ENCODE results near the gene TYMS. TPM values are rescaled to one million over a fixed set of nuclear protein-coding genes. Genes with fewer than 3 reads are reported as not detected.
A peak's percentile ranks its signal among the peaks of the same experiment; 100 is the strongest.

The TYMS gene
- total RNA-seq, 1 experiment from 2014 or later = 202 TPM

DNA sequence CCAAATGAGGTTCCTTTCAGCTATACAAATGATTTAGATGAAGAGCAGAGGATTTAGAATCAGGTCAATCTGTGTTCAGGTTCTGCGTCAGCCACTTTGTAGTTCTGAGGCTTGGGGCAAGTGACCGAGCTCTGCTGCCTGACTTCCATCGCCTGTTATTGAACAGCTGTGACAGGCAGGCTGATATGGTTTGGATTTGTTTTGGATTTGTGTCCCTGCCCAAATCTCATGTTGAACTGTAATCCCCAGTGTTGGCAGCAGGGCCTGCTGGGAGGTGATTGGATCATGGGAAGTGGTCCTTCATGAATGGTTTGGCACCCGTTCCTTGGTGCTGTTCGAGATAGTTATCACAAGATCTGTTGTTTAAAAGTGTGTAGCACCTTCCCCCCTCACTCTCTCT, 18.6 kb downstream of the TYMS start:
- DNase-seq (ENCODE audit: low read depth, low spot score) (no peak), ATAC-seq (no peak)
- Histone ChIP-seq H3K4me3 (ENCODE audit: low read depth in 2 of 2, low read length in 2 of 2) (no peak overlapping the region), H3K9me3 (ENCODE audit: control insufficient read depth, insufficient read depth, low read depth, low read length) (no peaks in the 10 kb centered on the region), H3K27me3 (ENCODE audit: control insufficient read depth, insufficient read depth, low read length) (no peaks in the 10 kb centered on the region), H3K4me1 (ENCODE audit: control insufficient read depth, insufficient read depth, low read length) (no peaks in the 10 kb centered on the region), H3K27ac (ENCODE audit: low read length) (no peak overlapping the region), H3K36me3 (ENCODE audit: control insufficient read depth, insufficient read depth, low read length) (peaks cover 21% of the 10 kb centered on the region)
- 0 out of 2 replicates have a peak, but pooled peaks have one; percentile 23 for TF ChIP-seq POLR2AphosphoS5 (IDR thresholded peaks at IDR 0.05; ENCODE audit: low read depth, low read length)
- TF ChIP-seq, protein P1, sequence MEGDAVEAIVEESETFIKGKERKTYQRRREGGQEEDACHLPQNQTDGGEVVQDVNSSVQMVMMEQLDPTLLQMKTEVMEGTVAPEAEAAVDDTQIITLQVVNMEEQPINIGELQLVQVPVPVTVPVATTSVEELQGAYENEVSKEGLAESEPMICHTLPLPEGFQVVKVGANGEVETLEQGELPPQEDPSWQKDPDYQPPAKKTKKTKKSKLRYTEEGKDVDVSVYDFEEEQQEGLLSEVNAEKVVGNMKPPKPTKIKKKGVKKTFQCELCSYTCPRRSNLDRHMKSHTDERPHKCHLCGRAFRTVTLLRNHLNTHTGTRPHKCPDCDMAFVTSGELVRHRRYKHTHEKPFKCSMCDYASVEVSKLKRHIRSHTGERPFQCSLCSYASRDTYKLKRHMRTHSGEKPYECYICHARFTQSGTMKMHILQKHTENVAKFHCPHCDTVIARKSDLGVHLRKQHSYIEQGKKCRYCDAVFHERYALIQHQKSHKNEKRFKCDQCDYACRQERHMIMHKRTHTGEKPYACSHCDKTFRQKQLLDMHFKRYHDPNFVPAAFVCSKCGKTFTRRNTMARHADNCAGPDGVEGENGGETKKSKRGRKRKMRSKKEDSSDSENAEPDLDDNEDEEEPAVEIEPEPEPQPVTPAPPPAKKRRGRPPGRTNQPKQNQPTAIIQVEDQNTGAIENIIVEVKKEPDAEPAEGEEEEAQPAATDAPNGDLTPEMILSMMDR (IDR thresholded peaks at IDR 0.05) = no peak
- TF ChIP-seq TCF7L2 (IDR thresholded peaks at IDR 0.05; ENCODE audit: low read depth, low read length) = no peak
- BruUV-seq (replicated peaks) = no TSS peak
- intact Hi-C loops (cut with micrococcal nuclease; ENCODE audit: unreplicated experiment) = no loop called here
- CTCF ChIA-PET = no interaction called here
- in situ Hi-C loops (cut with HindIII; ENCODE audit: low pct_unique_long_range_greater_than_20kb, low sequenced_read_pairs) = no loop called here
- POLR2A ChIA-PET = no interaction called here

DNA sequence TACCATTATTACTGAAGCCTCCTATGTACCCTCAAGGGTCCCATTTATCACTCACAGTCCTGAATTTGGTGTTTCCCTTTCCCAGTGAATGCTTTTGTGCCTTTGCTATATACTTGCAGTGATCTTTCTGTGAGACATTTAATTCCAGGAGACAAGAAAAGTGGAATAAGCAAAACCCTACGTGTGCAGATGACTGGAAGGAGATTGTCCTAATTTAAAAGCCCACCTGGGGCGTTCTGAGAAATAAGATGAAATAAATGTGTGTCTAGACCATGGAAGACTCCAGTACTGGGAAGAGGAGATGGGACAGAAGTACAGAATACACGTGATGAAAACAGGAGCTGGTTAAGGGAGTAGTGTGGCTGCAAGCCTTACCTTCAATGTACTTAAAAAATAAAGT, 19.3 kb downstream of the TYMS start:
- ChIA-PET POLR2A (no interaction called here), CTCF (no interaction called here)
- no peak overlapping the region for H3K4me3 ChIP-seq (ENCODE audit: low read depth in 2 of 2, low read length in 2 of 2)
- intact Hi-C loops (cut with micrococcal nuclease; ENCODE audit: unreplicated experiment) (no loop called here), in situ Hi-C loops (cut with HindIII; ENCODE audit: low pct_unique_long_range_greater_than_20kb, low sequenced_read_pairs) (no loop called here)
- BruUV-seq (replicated peaks) = no TSS peak
- H3K9me3 ChIP-seq (ENCODE audit: control insufficient read depth, insufficient read depth, low read depth, low read length) = no peaks in the 10 kb centered on the region
- H3K27ac ChIP-seq (ENCODE audit: low read length) = no peak overlapping the region
- no peak for TF ChIP-seq POLR2AphosphoS5 (IDR thresholded peaks at IDR 0.05; ENCODE audit: low read depth, low read length)
- TF ChIP-seq TCF7L2 (IDR thresholded peaks at IDR 0.05; ENCODE audit: low read depth, low read length) = no peak
- TF ChIP-seq, protein P1 (IDR thresholded peaks at IDR 0.05) = no peak
- TF ChIP-seq SIN3A (IDR thresholded peaks at IDR 0.05; ENCODE audit: borderline replicate concordance, insufficient read depth, low read depth, low read length) = no peak
- TF ChIP-seq, protein P2, sequence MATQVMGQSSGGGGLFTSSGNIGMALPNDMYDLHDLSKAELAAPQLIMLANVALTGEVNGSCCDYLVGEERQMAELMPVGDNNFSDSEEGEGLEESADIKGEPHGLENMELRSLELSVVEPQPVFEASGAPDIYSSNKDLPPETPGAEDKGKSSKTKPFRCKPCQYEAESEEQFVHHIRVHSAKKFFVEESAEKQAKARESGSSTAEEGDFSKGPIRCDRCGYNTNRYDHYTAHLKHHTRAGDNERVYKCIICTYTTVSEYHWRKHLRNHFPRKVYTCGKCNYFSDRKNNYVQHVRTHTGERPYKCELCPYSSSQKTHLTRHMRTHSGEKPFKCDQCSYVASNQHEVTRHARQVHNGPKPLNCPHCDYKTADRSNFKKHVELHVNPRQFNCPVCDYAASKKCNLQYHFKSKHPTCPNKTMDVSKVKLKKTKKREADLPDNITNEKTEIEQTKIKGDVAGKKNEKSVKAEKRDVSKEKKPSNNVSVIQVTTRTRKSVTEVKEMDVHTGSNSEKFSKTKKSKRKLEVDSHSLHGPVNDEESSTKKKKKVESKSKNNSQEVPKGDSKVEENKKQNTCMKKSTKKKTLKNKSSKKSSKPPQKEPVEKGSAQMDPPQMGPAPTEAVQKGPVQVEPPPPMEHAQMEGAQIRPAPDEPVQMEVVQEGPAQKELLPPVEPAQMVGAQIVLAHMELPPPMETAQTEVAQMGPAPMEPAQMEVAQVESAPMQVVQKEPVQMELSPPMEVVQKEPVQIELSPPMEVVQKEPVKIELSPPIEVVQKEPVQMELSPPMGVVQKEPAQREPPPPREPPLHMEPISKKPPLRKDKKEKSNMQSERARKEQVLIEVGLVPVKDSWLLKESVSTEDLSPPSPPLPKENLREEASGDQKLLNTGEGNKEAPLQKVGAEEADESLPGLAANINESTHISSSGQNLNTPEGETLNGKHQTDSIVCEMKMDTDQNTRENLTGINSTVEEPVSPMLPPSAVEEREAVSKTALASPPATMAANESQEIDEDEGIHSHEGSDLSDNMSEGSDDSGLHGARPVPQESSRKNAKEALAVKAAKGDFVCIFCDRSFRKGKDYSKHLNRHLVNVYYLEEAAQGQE (IDR thresholded peaks at IDR 0.05; ENCODE audit: insufficient read depth in 1 of 2, low read depth in 2 of 2, low read length in 1 of 2) = no peak
- H3K4me1 ChIP-seq (ENCODE audit: control insufficient read depth, insufficient read depth, low read length) = no peaks in the 10 kb centered on the region
- peaks cover 18% of the 10 kb centered on the region for H3K36me3 ChIP-seq (ENCODE audit: control insufficient read depth, insufficient read depth, low read length)
- DNase-seq (ENCODE audit: low read depth, low spot score) (no peak), ATAC-seq (no peak)
- H3K27me3 ChIP-seq (ENCODE audit: control insufficient read depth, insufficient read depth, low read length) = no peaks in the 10 kb centered on the region

Measured in Panc1 (cell line).